HG03064 (cell line): ENCODE measurements around the gene APBB2.
"Not testable (repeated sequence)": the region's sequence is repeated elsewhere in the genome, so short reads cannot be mapped to it uniquely, and the experiment has no call there.

ENCODE experiments used
- ATAC-seq: cut with Tn5 transposase; IDR thresholded peaks from one replicate; pipeline ENCODE4 v1.9.1; 2021; ENCODE audit warnings: low read depth; ENCODE audit not compliant: unreplicated experiment

Gene APBB2

DNA sequence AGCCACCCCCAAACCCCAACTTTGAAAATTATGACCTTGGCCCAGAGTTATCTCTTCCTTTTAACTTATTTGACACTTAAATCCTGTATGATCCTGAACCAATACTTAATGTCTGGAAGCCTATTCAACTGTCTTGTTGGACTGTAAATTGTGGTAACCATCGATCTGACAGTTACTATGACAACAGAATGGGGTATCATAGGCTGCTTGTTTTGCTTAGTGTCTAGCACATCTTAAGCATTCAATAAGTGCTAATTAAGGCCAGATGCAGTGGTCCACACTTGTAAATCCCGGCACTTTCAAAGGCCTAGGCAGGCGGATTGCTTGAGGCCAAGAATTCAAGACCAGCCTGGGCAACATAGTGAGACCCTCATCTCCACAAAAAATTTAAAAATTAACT is 175.0 kb downstream of the APBB2 start:
- no peak for ATAC-seq

DNA sequence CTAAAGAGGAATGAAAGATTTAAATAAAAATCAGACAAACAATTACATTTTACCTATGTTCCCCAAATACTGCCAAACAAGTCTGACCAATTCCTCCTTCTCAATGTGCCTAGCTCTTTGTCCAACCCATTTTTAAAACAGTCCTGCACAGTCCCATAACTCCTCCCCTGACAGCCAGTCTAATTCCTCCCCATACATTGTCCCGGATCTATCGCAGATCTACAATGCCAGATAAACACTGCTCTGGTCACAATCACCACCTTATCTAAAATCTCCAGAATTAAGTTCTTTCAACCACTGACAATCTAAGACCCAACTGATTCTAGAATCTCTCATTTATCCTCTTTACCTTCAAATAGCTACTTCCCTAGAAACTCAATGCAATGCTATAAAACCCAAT is 176.0 kb downstream of the APBB2 start:
- no peak for ATAC-seq

DNA sequence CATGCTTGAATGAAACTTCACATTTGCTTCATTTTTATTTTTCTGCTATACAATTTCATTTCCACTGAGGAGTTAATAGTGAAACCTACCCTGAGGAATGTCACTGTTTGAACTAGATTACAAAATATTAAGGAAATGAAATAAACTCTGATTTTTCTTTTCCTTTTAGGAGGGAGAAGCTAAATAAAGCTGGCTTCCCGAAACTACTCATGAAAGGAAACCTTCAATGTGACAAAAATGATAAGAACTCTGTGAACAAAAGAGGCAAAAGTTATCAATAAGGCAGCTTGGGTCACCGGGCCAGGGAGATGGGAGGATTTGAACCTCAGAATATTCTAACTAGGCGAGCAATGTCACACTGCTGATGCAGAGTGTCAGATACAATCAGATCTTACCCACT is 185.2 kb downstream of the APBB2 start:
- ATAC-seq = no peak

DNA sequence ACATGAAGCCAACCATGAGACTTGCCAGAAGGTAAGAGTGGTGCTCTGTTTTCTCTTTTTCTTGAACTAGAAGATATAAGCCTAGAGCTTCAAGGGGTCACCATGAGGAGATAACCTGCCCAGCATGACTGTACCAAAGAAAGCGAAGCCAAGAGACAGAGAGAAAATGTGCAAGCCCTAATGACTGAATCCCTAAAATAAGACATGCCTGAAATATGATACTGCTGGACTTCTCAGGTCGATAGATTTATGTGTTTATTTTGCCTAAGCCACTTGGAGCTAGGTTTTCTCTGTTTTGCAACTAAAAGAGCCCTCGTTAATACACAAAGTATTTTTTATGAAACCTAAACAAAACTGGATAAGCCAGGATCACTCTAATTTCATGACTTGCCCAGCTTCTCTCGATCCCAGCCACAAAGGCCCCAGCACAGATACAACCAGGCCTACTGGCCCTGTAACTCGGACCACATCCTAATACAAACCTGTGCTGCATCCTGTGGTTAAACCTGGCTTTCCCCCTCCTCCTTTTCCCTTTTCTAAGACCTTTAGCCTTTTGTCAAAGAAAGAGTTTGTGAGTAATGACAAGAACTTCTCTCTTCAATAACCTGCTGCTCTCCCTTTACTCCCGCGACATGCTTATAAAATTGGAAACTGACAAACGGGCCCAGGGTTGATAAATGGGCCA is 185.8 kb downstream of the APBB2 start:
- ATAC-seq = no peak

DNA sequence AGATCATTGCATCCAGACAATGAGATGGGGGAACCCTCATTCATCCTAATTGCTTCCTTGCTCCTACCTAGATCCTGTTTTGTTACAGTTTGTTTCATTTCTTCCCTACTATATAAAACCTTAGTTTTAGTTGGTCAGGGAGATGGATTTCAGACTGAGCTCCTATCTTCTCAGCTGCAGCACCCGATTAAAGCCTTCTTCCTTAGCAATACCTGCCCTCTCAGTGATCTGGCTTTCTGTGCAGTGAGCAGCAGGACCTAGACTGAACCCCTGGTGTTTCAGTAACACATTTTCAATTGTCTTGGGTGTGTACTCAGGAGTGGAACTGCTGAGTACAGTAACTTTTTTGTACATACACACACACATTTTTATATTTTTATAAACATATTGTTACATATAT is 187.4 kb downstream of the APBB2 start:
- ATAC-seq = no peak

DNA sequence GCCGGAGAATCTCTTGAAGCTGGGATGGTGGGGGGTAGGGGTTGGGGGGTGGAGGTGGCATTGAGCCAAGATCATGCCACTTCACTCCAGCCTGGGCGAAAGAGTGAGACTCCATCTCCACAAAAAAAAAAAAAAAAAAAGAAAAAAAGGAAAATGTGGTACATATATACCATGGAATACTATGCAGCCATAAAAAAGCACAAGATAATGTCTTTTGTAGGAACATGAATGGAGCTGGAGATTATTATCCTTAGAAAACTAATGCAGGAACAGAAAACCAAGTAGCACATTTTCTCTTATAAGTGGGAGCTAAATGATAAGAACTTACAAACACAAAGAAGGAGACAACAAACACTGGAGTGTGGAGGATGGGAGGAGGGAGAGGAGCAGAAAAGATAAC is 188.5 kb downstream of the APBB2 start:
- no peak for ATAC-seq

DNA sequence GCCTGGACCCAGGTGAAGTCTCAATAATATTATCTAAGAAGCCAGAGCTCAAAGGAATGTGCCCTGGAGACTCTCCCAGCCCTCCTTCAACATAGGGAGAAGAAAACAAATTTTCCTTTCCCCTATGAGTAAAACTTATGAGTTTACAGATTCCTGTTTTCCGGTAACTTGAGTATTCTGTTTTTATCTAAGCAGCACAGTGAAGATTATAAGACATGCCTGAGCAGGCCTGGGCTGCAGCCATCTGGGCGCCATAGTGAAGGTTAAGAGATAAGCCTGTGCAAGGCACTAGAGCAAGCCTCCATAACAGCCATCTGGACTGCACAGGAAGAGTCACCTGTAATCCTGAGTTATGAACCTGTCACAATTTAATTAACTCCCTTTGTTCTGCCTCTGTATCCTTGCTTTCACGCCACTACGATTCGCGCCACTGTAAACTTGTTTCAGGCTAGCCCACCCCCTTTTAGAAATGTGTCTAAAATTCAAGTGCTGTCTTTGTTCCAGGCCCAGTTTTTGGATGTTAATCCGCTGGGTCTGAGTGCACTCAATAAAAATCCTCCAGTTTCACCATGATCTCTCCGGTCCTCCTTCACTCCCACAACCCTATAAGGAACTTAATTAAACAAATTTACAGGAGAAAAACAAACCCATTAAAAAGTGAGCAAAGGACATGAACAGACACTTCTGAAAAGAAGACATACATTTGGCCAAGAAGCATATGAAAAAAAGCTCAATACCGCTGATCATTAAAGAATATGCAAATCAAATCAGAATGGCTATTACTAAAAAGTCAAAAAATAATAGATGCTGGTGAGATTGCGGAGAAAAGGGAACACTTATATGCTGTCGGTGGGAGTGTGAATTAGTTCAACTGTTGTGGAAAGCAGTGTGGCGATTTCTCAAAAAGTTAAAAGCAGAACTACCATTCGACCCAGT is 189.5 kb downstream of the APBB2 start:
- no peak for ATAC-seq

DNA sequence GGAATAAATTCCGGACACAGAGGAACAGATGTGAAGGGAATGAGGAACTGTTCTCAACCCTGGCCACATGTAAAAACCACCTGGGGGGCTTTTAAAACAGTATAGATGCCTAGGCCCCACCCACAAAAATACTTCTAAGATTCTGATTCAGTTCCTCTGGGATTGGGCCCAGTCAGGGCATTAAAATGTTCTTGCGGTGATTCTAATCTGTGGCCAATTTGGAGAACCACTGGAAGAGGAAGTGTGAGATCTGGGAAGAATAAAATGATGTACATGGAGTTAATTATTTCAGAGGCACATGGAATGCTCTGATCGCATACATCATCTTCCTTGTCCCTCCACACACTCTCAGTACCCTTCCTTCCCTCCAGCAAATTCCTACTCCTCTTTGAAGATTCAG is 192.2 kb downstream of the APBB2 start:
- no peak for ATAC-seq

DNA sequence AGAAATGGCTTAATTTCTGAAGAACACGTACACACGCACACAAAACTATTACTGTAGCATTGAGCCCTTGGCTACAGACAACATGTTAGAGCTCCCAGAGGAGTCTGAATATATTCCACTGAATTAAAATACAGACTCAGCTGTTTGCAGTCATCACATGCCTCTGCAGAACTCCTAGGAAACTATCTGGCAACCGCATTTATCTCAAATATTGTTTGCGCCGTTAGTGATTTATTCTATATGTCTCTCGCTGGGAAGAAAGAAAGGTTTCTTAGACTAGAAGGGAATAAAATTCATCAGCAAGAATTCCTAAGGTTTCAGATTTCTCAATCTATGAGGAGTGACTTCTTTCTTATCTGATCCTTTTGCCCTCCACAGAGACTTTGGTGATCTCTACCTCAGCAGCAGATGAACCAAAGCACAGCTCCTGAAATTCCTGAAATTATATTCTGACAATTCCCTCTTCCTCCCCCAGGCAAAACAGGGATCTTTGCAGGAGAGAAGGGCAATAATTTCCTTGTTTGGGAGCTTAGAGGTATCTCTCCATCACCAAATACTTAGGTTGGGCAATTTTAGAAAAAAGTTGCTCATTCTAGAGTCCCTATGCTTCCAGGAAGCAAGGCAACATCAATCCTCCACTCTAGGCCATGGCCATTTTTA is 199.2 kb downstream of the APBB2 start:
- no peak for ATAC-seq

DNA sequence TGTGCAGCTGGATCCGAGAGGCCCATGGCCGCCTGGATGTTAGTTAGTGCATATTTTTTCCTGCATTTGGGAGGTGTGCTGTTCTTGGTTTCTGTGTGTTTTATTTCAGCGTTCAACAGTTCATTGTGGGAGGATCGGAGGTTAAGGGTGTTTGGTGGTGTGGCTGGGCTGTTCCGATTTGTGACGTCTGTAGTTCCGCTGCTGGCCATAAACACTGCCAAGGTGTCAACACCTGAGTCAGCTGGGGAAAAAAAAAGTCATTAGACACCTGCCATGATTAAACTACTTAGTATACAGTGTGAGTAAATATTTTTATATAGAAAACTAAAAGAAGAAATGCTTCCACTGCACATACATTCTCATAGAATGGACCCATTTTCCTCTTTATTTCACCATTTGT is 200.2 kb downstream of the APBB2 start:
- ATAC-seq = no peak

DNA sequence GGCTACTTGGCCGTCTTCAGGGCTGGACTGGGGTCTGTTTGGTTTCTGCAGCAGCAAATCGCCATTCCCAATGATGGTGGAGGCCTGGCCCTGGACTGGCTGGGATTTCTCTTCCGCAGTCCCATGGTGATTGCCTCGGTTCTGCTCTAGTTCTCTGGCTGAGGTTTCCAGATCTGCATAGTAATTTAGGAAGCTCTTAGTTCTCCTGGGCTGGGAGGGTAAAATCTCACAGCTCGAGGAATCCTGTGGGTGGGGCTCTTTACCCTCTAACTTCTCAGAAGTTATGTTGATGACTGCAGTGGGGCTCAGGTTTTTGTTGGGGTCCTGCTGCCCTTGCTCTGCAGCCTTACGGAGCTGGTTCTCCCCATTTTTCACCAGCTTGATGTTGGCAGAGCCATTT is 200.6 kb downstream of the APBB2 start:
- no peak for ATAC-seq

DNA sequence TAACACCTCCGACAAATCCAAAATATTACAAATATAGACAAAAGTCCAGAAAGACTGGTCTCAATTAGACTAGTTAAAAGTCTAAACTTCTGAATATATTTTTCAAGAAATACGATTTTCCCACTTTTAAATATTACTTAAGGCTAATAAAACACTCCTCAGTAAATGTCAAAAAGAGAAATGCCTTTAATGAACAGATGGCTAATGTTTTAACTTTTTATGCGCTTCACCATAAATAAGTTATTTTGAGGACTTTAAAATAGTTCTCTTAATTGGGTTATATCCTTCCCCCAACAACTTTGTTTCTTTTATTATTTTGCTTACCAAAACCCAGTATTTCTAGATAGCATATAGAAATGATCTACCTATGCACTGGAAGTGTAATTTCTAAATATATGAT is 201.4 kb downstream of the APBB2 start:
- ATAC-seq = no peak

DNA sequence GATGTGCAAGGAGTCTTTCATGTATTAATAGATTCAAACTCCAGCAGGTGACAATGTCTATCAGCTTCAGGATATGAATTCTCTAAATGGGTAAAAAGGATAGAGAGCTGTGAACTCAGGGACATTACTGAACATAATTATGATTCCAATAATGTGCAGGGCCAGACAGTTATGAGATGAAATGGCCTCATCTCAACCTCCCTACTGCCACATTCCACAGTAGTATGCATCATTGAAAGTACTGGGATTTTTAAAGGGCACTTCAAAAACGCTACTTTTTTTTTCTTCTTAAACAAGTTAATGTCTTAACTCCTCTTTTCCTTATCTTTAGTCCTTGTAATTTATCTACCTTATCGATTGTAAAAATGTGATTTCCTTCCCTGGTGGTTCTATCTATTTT is 202.0 kb downstream of the APBB2 start:
- ATAC-seq = no peak

DNA sequence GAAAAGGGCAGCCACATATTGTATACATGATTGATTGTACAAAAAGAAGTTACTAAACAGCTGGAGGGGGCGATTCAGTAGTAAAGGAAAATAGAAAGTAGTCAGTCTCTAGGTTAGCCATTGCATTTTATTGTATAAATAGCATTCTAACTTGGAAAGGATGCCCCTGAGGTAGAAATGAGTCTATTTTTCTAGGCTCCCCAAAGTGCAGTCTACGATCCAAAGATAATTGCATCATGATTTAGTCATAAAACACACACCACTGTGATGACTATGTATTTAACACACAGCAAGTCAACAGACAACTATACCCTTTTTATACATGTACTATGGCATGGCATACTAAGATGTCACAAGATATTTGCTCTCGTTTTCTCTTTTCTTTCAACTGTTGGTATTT is 204.9 kb downstream of the APBB2 start:
- ATAC-seq = no peak

DNA sequence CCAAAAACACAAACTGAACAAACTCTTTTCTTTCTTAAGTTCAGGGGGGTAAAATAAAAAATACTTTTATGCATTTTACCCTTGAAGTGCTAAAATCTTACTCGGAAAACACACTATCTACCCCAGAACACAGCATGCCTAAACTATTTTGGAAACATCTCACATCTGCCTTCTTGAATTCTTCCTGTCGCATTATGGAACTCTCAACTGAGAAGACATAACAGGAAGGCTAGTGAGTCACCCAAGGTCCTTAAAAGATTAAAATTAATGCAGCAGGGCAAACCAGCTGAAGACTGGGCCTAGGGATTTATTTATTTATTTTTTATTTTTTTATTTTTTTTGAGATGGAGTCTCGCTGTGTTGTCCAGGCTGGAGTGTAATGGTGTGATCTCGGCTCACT is 208.2 kb downstream of the APBB2 start:
- no peak for ATAC-seq

DNA sequence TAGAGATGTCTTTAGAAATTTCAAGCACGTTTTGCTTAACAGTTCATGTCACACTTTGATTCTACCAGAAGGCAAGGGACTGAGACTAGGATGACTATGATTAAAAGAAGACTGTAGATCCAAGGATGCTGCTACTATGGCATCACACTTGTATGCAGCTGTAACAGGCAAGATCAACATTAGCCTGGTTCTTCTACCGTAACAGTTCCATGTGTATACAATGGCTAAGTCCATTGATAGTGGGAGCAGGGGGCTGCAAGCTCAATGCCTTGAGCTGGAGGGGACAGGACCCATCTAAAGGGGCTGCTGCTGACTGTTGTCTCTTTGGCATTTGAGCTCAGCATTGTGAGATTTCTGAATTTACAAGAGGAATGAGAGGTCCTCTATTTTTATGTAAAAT is 212.0 kb downstream of the APBB2 start:
- no peak for ATAC-seq

DNA sequence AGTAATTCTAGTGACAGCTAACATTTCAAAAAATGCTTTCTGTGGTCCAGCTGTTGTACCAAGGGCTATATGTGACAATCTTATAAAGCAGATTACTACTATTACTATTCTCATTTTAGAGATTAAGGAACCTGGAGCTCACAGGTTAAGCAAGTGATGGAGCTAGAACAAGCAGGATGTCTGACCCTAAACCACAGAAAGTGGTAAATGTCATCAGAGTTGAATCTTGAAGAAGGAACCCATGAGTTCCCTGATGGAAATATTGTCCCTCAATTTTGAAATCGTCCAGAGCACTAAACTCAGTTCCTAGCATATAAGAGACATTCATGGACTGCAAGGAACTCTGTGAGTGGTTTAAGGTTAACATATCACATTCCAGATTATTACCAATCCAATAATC is 214.0 kb downstream of the APBB2 start:
- ATAC-seq = no peak

DNA sequence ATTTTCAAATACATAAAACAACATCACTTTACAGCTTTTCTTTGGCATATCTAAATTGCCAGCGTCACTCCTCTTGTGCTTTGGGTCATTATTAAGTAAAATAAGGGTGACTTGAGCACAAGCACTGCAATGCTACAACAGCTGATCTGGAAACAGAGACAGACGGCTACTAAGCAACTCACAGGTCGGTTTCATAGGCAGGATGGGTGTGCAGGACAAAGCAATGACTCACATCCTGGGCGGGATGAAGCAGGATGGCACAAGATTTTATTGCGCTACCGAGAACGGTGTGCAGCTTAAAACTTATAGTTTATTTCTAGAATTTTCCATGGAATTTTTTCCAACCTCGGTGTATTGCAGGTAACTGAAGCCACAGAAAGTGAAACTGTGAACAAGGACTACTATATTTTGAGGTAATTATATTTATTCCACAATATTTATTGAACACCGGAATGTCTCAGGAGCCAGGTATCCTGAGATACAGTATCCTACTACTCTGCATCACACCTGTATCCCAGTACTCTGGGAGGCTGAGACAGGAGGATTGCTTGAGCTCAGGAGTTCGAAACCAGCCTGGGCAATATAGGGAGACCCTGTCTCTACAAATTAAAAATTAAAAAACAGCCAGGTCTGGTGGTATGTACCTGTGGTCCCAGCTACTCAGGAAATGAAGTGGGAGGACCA is 215.5 kb downstream of the APBB2 start:
- ATAC-seq = no peak

DNA sequence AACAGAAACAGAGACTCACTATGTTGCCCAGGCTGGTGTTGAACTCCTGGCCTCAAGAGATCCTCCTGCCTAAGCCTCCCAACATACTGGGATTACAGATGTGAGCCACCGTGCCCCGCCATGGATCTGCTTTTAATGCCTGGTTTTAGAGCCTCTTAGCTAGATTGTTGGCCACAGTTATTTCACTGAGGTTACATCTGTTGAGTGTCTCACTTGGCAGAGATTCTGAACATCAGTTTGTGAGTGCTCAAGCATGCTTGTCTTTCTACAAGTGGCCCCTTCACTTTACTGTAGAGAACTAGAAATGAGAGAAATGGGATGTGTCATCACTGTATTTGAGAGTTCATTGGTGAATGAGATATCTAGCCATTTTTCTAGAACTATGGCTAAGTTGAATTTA is 218.5 kb downstream of the APBB2 start:
- ATAC-seq = no peak

DNA sequence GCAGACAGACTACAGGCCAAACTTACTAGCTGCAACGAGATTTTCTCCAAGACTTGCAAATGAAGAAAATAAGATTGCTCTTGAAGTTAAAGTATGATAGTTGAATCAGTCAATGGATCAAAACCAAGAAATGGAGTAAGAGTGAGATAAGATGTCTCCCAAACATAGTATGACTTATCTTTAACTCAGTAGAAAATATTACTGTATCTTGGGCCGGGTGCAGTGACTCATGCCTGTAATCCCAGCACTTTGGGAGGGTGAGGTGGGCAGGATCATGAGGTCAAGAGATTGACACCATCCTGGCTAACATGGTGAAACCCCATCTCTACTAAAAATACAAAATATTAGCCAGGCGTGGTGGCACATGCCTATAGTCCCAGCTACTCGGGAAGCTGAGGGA is 220.0 kb downstream of the APBB2 start:
- not testable (repeated sequence) for ATAC-seq

DNA sequence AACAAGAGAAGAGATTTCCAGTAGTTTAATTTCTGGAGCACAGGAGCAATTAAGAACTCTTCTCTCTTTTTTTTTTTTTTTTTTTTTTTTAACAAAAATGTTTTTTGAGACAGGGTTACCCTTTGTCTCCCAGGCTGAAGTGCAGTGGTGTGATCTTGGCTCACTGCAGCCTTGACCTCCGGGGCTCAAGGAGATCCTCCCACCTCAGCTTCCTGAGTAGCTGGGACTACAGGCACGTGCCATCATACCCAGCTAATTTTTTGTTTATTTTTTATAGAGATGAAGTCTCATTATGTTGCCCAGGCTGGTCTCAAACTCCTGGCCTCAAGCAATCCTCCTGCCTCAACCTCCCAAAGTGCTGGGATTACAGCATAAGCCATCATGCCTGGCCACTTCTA is 221.0 kb downstream of the APBB2 start:
- ATAC-seq = not testable (repeated sequence)
